CD4-positive, alpha-beta T cell treated with Interleukin-21 for 1 hour (primary cell): ENCODE measurements around the gene NCCRP1.

Experiments
- DNase-seq: peaks from one replicate; pipeline ENCODE4 v3.0.0-alpha.2; 2020

Gene NCCRP1

GRCh38 chr19:39248806-39249205 lies 52.0 kb downstream of the NCCRP1 start, which contains the start of gene IFNL4:
Gene IFNL4, minus strand, starts transcription at chr19:39248856.
- DNase-seq: no peak

GRCh38 chr19:39251081-39251480 lies 54.3 kb downstream of the NCCRP1 start:
- DNase-seq: no peak
